ENCODE results near the gene PKN3. TPM values are rescaled to one million over a fixed set of nuclear protein-coding genes. Genes with fewer than 3 reads are reported as not detected.

Gene PKN3
- total and polyA plus RNA-seq, 2 donors (not counting 1 experiment from before 2014, with no cell fraction given): 1.4 to 3.7 TPM

- H4K20me1 ChIP-seq (ENCODE audit: control insufficient read depth, insufficient read depth, low read length, poor library complexity, severe bottlenecking): no peaks in the 10 kb centered on the region
- no peak for TF ChIP-seq EZH2 (IDR thresholded peaks at IDR 0.05; ENCODE audit: borderline replicate concordance, insufficient read depth, low read depth, low read length, poor library complexity, severe bottlenecking)
- TF ChIP-seq CTCF (IDR thresholded peaks at IDR 0.05): no peak
- peaks cover 2% of the 10 kb centered on the region for H3K79me2 ChIP-seq (ENCODE audit: control insufficient read depth, insufficient read depth, low read length)
- peak within 1 kb of the TSS; percentile 100 for H2AFZ ChIP-seq (ENCODE audit: insufficient read depth, low read depth, low read length, poor library complexity, severe bottlenecking)
- Mint-ChIP-seq H3K4me3 (peak within 1 kb of the TSS; percentile 96), H3K9me3 (ENCODE audit: insufficient read depth) (no peaks in the 10 kb centered on the region), H3K27me3 (no peaks in the 10 kb centered on the region), H3K27ac (peak within 1 kb of the TSS; percentile 100), H3K4me1 (peaks cover 13% of the 10 kb centered on the region)
- H3K4me2 ChIP-seq (replicated peaks; ENCODE audit: low read depth, low read length, poor library complexity, severe bottlenecking): peak within 1 kb of the TSS; percentile 91
- H3K9ac ChIP-seq (ENCODE audit: low read length): peak within 1 kb of the TSS; percentile 94
- ChIA-PET POLR2A (interaction anchor here (0.6 to 1.8 kb wide), 9 partner anchors 9 to 286 kb away, joined by 3 to 7 read pairs (median 5); partner anchors contain the start of genes ENDOG, SET and URM1), CTCF (no interaction called here)
- H3K4me3 ChIP-seq (ENCODE audit: control extremely low read depth in 1 of 5, extremely low read depth in 1 of 5, insufficient read depth in 1 of 5, low read depth in 2 of 5, low read length in 4 of 5): peak within 1 kb of the TSS; percentile 66 to 97 (median 89)
- no peaks in the 10 kb centered on the region for H3K27me3 ChIP-seq (replicated peaks in 1 of 4; ENCODE audit: control extremely low read depth in 1 of 4, control insufficient read depth in 3 of 4, insufficient read depth in 4 of 4, low read length in 3 of 4)
- DNase-seq: peak; percentile 90
- intact Hi-C loops (cut with micrococcal nuclease): loop anchor here (1.0 to 5.0 kb wide), 7 partner anchors 28 to 200 kb away; partner anchors contain the start of genes ODF2, PKN3, SET and SPTAN1
- peak within 1 kb of the TSS; percentile 92 to 95 for H3K27ac ChIP-seq (ENCODE audit: low read length in 2 of 2)
- H3K9me3 ChIP-seq (ENCODE audit: control extremely low read depth in 1 of 3, control insufficient read depth in 2 of 3, insufficient read depth in 1 of 3, low read length in 2 of 3): no peaks in the 10 kb centered on the region
- under 1% methylated on average over 80 of the region's 86 CpGs for WGBS (ENCODE audit: insufficient coverage)
- H3K4me1 ChIP-seq (ENCODE audit: control insufficient read depth in 2 of 2, insufficient read depth in 2 of 2, low read length in 2 of 2): peaks cover 2 to 14% of the 10 kb centered on the region in 2 donors
- ATAC-seq (ENCODE audit: low read depth): peak; percentile 80
- no peaks in the 10 kb centered on the region for H3K36me3 ChIP-seq (replicated peaks in 1 of 2; ENCODE audit: control extremely low read depth in 1 of 2, control insufficient read depth in 1 of 2, extremely low read depth in 1 of 2, insufficient read depth in 2 of 2, low read length in 1 of 2)
These were observed 45.6 kb upstream of the PKN3 start, which contains the start of gene DYNC2I2 for GRCh38 chr9:128656416-128657343. DYNC2I2 (minus strand) TSS chr9:128656847; CDS start chr9:128656726, 121 bp downstream.
